ENCODE data around the gene COL9A3.

COL9A3 gene

DNA sequence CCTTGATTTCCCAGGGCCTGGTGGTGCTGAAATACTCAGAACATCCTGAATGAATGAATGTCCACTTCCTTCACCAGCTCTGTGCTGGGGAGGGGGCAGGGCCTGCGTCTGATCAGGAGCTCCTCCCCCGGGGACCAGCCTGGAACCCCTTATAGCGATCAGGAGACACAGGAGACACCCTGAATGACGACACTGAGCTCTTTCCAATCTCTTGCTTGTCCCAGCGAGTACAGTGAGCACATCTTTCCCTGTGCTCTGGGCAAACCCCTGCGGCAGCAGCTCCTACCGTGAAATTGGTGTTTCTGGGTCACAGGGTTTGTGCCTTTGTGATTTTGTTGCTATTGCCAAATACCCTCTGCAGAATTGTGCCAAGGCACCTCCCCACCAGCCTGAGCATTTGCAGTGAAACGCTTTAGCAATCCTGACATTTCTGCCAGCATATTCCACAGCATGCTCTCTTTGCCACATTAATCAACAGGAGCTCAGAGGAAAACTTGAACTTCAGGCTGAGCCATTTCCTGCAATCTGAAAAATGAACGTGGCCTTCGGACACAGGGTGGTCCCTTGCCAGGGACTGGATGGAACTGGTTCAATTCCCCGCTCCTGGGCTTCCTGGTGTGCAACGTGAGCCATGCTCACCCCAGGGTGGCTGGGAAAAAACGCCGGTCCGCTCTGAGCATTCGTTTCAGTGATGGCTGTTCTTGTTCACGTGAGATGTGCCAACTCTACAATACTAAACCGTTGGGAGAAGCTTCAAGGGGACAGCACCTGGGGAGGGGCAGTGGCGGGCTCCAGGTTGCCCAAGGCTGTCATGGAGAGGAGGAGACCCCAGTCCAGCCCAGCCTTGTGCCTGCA, 43.6 kb upstream of the COL9A3 start:
- Histone ChIP-seq H3K27ac (ENCODE audit: low read length) (no peak overlapping the region), H3K4me3 (ENCODE audit: low read depth in 1 of 2, low read length in 2 of 2) (no peak overlapping the region), H3K4me1 (ENCODE audit: control insufficient read depth in 1 of 2, insufficient read depth in 2 of 2, low read length in 2 of 2) (peaks cover 4 to 12% of the 10 kb centered on the region in 2 donors), H3K27me3 (ENCODE audit: low read depth, low read length) (no peaks in the 10 kb centered on the region), H3K9me3 (ENCODE audit: control insufficient read depth in 1 of 2, low read length in 2 of 2) (no peaks in the 10 kb centered on the region), H3K36me3 (ENCODE audit: control insufficient read depth in 1 of 2, insufficient read depth in 2 of 2, low read length in 2 of 2) (no peaks in the 10 kb centered on the region)

DNA sequence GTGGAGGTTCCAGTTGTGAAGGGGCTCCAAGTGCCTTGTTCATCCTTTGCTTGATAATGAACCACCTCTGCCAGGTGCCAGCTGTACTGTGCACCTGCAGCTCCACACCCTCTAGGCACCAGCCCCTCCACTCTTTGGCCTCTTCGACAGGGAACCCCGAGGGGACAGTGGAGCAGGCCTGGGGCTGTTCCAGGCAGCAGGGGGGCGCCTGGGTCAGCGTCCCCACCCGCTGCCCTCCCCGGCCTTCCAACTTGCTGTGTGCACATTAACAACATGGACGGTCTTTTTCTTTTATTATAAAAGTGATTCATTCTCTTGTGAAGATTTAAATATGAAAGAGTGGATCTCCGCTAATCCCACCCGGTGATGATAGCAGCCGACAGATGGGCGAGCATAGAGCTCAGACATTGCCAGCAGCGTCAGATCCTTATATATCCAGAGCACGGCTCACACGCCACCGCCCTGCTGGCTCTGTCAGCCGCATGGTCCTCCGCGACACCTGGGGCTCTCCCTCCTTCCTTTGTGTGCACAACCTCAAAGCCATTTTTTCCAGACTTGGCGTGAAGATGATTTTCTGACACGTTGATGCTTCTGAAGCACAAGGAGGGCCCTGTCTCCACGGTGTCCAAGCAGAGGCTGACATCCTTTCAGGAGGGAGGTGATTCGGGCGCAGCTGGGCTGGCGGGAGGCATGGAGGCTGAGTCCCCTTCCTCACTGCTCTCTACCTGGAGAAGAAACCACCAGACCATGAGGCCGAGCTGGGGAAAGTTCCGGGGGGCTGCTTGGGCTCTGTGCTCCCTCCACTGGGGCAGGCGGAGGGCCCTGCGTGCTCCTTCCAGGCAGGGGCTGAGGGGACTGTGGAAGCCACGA, 42.8 kb upstream of the COL9A3 start:
- no peaks in the 10 kb centered on the region for H3K9me3 ChIP-seq (ENCODE audit: control insufficient read depth in 1 of 2, low read length in 2 of 2)
- H3K4me1 ChIP-seq (ENCODE audit: control insufficient read depth in 1 of 2, insufficient read depth in 2 of 2, low read length in 2 of 2), result peaks cover 0 to 10% of the 10 kb centered on the region in 2 donors
- no peaks in the 10 kb centered on the region for H3K36me3 ChIP-seq (ENCODE audit: control insufficient read depth in 1 of 2, insufficient read depth in 2 of 2, low read length in 2 of 2)
- no peak overlapping the region for H3K27ac ChIP-seq (ENCODE audit: low read length)
- H3K4me3 ChIP-seq (ENCODE audit: low read depth in 1 of 2, low read length in 2 of 2), result no peak overlapping the region
- no peaks in the 10 kb centered on the region for H3K27me3 ChIP-seq (ENCODE audit: low read depth, low read length)

DNA sequence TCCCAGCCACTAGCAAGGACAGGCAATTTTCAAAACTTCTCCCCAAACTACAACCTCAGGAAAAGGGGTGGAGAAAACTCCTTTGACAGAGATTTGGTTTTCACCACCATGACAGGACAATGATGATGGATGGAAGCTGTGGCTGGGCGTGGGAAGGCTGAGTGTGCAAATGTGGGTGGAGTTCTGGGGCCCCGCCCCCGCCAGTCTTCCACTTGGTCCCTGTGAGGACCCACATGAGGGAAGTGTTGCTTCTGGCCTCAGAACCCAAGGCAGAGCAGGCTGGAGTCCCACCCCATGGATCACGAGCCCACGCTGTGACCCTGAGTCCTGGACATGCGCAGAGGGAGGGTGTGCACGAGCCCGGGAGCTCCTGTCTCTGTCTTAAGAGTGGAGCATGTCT, 42.1 kb upstream of the COL9A3 start:
- Histone ChIP-seq H3K27ac (ENCODE audit: low read length) (no peak overlapping the region), H3K27me3 (ENCODE audit: low read depth, low read length) (no peaks in the 10 kb centered on the region), H3K4me3 (ENCODE audit: low read depth in 1 of 2, low read length in 2 of 2) (no peak overlapping the region), H3K9me3 (ENCODE audit: control insufficient read depth in 1 of 2, low read length in 2 of 2) (no peaks in the 10 kb centered on the region), H3K36me3 (ENCODE audit: control insufficient read depth in 1 of 2, insufficient read depth in 2 of 2, low read length in 2 of 2) (no peaks in the 10 kb centered on the region), H3K4me1 (ENCODE audit: control insufficient read depth in 1 of 2, insufficient read depth in 2 of 2, low read length in 2 of 2) (peaks cover 0 to 10% of the 10 kb centered on the region in 2 donors)

DNA sequence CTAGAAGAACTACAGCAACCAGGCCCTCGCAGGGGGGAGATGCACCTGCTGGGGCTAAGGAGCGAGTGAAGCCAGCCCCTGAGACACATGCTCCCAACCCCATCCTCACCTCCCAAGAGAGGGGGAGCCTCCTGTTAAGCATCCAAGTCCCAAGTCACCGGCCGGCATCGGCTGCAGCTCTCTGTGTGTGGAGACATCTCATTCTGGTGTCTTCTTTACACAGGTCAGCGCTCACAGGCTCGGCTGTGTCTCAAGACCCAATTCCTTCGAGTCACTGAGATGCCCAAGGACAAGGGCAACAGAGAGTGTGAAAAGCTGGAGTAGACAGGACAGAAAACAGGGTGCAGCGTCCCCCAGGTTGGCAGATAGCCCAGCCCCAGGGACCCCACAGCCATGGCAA, 41.6 kb upstream of the COL9A3 start:
- Histone ChIP-seq H3K36me3 (ENCODE audit: control insufficient read depth in 1 of 2, insufficient read depth in 2 of 2, low read length in 2 of 2) (no peaks in the 10 kb centered on the region), H3K9me3 (ENCODE audit: control insufficient read depth in 1 of 2, low read length in 2 of 2) (no peaks in the 10 kb centered on the region), H3K4me1 (ENCODE audit: control insufficient read depth in 1 of 2, insufficient read depth in 2 of 2, low read length in 2 of 2) (peaks cover 0 to 10% of the 10 kb centered on the region in 2 donors), H3K27ac (ENCODE audit: low read length) (no peak overlapping the region), H3K4me3 (ENCODE audit: low read depth in 1 of 2, low read length in 2 of 2) (no peak overlapping the region), H3K27me3 (ENCODE audit: low read depth, low read length) (no peaks in the 10 kb centered on the region)

DNA sequence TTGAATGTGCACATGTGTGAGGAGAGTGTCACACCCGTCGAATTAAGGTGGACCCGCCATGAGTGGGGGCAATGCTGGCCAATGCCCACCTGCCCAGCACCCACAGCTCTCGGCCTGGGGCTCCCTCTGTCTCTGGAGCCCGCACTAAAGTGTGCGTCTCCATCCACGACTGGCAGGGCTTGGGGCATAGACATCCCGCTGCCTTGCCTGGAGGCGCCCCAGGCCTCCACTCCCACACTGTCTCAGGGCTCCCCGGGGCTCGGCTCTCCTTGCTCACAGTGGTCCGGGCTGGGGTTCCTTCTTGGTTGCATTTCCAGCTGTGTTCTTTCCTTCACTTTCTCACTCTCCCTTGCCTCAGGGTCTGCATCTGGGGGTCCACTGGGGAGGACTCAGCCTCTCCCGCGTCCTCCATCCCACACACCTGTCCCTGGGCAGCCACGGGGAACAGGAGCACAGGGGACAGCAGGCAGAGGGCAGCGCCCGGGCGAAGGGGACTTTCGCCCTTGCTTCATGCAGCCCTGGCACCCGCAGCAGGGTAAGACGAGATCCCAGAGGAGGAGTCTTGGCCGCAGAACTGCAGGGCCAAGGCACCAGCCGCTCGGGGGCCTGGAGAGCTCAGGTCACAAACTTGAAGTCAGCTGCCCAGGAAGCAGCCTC, 40.7 kb upstream of the COL9A3 start:
- Histone ChIP-seq H3K27me3 (ENCODE audit: low read depth, low read length) (no peaks in the 10 kb centered on the region), H3K4me3 (ENCODE audit: low read depth in 1 of 2, low read length in 2 of 2) (no peak overlapping the region), H3K9me3 (ENCODE audit: control insufficient read depth in 1 of 2, low read length in 2 of 2) (no peaks in the 10 kb centered on the region), H3K4me1 (ENCODE audit: control insufficient read depth in 1 of 2, insufficient read depth in 2 of 2, low read length in 2 of 2) (peaks cover 0 to 10% of the 10 kb centered on the region in 2 donors), H3K36me3 (ENCODE audit: control insufficient read depth in 1 of 2, insufficient read depth in 2 of 2, low read length in 2 of 2) (no peaks in the 10 kb centered on the region), H3K27ac (ENCODE audit: low read length) (peak overlapping the region; percentile 56)

DNA sequence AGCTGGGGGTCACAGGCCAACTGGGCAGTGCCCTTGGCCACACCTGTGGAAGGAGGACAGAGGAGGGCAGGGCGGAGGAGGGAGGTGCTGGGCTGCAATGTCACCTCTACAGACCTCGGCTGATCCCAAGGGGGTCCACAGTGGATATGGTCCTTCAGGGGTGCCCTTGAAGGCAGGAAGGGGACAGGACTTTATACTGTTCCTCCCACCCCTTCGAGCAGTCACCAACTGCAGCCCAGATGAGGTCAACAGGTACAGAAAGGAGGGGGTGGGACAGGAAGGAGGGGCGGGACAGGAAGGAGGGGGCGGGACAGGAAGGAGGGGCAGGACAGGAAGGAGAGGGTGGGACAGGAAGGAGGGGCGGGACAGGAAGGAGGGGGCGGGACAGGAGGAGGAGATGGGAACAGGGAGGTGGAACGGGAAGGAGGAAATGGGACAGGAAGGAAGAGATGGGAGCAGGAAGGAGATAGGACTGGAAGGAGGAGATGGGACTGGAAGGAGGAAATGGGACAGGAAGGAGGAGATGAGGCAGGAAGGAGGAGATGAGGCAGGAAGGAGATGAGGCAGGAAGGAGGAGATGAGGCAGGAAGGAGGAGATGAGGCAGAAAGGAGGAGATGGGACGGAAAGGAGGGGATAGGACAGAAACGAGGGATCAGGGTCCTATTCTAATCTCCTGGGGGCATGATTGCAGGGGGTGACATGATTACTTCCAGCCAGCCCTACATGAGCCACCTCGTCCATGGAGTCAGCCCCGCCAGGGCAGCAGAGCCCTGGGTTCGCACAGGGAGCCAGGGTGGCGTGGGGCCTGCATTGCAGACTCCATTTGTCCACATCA, 39.9 kb upstream of the COL9A3 start:
- Histone ChIP-seq H3K9me3 (ENCODE audit: control insufficient read depth in 1 of 2, low read length in 2 of 2) (no peaks in the 10 kb centered on the region), H3K27ac (ENCODE audit: low read length) (peak overlapping the region; percentile 56), H3K27me3 (ENCODE audit: low read depth, low read length) (no peaks in the 10 kb centered on the region), H3K4me1 (ENCODE audit: control insufficient read depth in 1 of 2, insufficient read depth in 2 of 2, low read length in 2 of 2) (peaks cover 0 to 10% of the 10 kb centered on the region in 2 donors), H3K36me3 (ENCODE audit: control insufficient read depth in 1 of 2, insufficient read depth in 2 of 2, low read length in 2 of 2) (no peaks in the 10 kb centered on the region), H3K4me3 (ENCODE audit: low read depth in 1 of 2, low read length in 2 of 2) (no peak overlapping the region)

DNA sequence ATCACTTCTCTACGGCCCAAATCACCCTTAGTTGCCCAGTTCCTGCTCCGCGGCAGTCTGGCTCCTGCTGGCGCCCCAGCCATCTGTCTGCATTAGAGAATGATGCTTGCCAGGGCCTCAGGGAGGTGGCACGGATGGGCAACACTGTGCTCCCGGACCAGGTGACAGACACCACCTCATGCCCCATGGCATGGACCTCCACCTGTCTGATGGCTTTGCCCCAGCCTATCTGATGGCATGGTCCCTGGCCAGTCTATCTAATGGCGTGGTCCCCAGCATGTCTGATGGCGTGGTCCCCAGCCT, 39.4 kb upstream of the COL9A3 start:
- no peaks in the 10 kb centered on the region for H3K27me3 ChIP-seq (ENCODE audit: low read depth, low read length)
- no peak overlapping the region for H3K27ac ChIP-seq (ENCODE audit: low read length)
- no peaks in the 10 kb centered on the region for H3K36me3 ChIP-seq (ENCODE audit: control insufficient read depth in 1 of 2, insufficient read depth in 2 of 2, low read length in 2 of 2)
- peaks cover 0 to 9% of the 10 kb centered on the region in 2 donors for H3K4me1 ChIP-seq (ENCODE audit: control insufficient read depth in 1 of 2, insufficient read depth in 2 of 2, low read length in 2 of 2)
- no peak overlapping the region for H3K4me3 ChIP-seq (ENCODE audit: low read depth in 1 of 2, low read length in 2 of 2)
- H3K9me3 ChIP-seq (ENCODE audit: control insufficient read depth in 1 of 2, low read length in 2 of 2), result no peaks in the 10 kb centered on the region

DNA sequence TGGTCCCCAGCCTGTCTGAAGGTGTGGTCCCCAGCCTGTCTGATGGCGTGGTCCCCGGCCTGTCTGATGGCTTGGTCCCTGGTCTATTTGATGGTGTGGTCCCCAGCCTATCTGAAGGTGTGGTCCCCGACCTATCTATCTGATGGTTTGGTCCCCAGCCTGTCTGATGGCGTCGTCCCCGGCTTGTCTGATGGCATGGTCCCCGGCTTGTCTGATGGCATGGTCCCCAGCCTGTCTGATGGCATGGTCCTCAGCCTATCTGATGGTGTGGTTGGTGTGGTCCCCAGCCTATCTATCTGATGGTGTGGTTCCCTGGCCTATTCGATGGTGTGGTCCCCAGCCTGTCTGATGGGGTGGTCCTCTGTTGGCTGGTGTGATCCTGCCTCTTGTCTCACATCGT, 38.8 kb upstream of the COL9A3 start:
- H3K27ac ChIP-seq (ENCODE audit: low read length), result no peak overlapping the region
- H3K4me1 ChIP-seq (ENCODE audit: control insufficient read depth in 1 of 2, insufficient read depth in 2 of 2, low read length in 2 of 2), result peaks cover 0 to 9% of the 10 kb centered on the region in 2 donors
- no peak overlapping the region for H3K4me3 ChIP-seq (ENCODE audit: low read depth in 1 of 2, low read length in 2 of 2)
- no peaks in the 10 kb centered on the region for H3K27me3 ChIP-seq (ENCODE audit: low read depth, low read length)
- no peaks in the 10 kb centered on the region for H3K9me3 ChIP-seq (ENCODE audit: control insufficient read depth in 1 of 2, low read length in 2 of 2)
- no peaks in the 10 kb centered on the region for H3K36me3 ChIP-seq (ENCODE audit: control insufficient read depth in 1 of 2, insufficient read depth in 2 of 2, low read length in 2 of 2)

DNA sequence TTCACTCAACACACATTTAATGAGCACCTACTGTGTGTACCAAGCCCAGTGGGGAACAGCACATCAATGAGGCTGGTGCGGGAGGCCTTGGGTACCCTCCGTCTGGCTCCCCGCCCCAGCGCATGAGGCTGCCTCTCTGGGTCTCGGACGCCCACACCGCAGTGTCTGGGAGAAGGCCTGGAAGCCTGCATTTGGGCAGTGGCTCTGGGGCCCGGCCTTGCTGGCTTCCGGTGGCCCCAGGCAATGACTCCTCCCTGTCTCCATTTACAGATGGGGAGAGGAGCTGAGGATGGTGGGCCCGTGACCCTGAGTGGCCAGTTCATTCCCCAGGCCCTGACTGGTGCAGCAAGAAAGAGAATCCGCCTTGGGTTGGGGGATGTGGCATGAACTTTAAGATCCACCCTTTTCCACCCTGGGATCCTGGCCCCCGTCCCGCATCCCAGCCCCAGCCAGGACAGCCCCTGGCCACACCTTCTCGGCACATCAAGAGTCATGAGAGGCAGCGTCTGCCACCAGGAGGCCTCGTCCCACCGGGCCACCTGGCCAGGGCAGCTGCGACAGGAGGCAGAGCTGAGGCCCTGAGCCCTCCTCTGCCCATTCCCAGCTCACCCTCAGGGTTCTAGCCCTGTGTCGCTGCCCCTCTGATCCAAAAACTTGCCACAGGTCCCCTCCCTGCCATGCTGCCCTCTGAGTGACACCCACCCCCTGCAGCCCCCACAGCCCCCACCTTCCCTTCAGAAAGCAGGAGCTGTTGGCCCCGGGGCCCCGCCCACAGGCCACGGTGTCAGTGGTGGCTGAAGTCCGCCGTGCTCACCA, 38.0 kb upstream of the COL9A3 start:
- no peak overlapping the region for H3K27ac ChIP-seq (ENCODE audit: low read length)
- H3K27me3 ChIP-seq (ENCODE audit: low read depth, low read length), result no peaks in the 10 kb centered on the region

DNA sequence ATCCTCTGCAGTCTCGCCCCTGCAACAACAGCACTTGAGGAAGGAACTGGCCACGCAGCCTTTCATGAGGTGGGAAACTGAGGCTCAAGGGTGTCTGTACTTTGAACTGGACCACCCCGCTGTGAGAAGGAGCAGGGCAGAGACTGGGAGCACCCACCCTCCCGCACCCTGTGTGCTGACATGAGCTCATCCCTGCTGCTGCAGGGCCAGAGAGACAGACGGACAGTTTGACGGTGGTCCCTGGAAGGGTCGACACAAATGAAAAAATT, 37.5 kb upstream of the COL9A3 start:
- H3K9me3 ChIP-seq (ENCODE audit: control insufficient read depth in 1 of 2, low read length in 2 of 2), result no peaks in the 10 kb centered on the region
- H3K4me1 ChIP-seq (ENCODE audit: control insufficient read depth in 1 of 2, insufficient read depth in 2 of 2, low read length in 2 of 2), result peaks cover 0 to 10% of the 10 kb centered on the region in 2 donors
- H3K27me3 ChIP-seq (ENCODE audit: low read depth, low read length), result no peaks in the 10 kb centered on the region
- H3K27ac ChIP-seq (ENCODE audit: low read length), result no peak overlapping the region
- H3K4me3 ChIP-seq (ENCODE audit: low read depth in 1 of 2, low read length in 2 of 2), result no peak overlapping the region
- no peaks in the 10 kb centered on the region for H3K36me3 ChIP-seq (ENCODE audit: control insufficient read depth in 1 of 2, insufficient read depth in 2 of 2, low read length in 2 of 2)

More for the DNA sequence above, 38.0 kb upstream of the COL9A3 start:
- no peaks in the 10 kb centered on the region for H3K9me3 ChIP-seq (ENCODE audit: control insufficient read depth in 1 of 2, low read length in 2 of 2)
- no peak overlapping the region for H3K4me3 ChIP-seq (ENCODE audit: low read depth in 1 of 2, low read length in 2 of 2)
- peaks cover 0 to 10% of the 10 kb centered on the region in 2 donors for H3K4me1 ChIP-seq (ENCODE audit: control insufficient read depth in 1 of 2, insufficient read depth in 2 of 2, low read length in 2 of 2)
- H3K36me3 ChIP-seq (ENCODE audit: control insufficient read depth in 1 of 2, insufficient read depth in 2 of 2, low read length in 2 of 2), result no peaks in the 10 kb centered on the region

Data from muscle layer of duodenum (tissue), 2 donors.